T-helper 1 cell (primary cell): ENCODE measurements around the gene AMACR.
A peak's percentile ranks its signal among the peaks of the same experiment; 100 is the strongest.

Experiments used
- DNase-seq, 5 donors: peaks; one replicate each; pipeline ENCODE4 v3.0.0-alpha.2; 2012 to 2020

AMACR gene

GRCh38 chr5:34005211-34005610 is 2.6 kb downstream of the AMACR start:
- no peak for DNase-seq

DNA sequence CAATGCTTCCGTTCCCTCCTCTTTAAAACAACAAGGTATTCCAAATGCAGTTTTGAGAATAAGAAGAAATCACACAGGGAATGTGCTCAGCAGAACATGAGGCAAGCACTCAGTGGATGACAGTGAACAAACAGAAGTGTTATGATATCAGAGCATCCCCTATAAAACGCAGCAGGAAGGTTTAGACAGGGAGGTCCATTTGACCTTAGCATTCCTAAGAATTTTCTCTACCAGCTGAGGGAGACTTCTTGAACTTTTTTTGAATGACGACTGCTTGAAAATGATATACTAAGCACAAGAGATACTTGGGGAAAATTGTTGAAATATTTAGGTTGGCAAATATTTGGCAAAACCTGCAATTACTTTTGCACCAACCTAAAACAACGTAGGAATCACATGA is 3.9 kb downstream of the AMACR start:
- no peak for DNase-seq

DNA sequence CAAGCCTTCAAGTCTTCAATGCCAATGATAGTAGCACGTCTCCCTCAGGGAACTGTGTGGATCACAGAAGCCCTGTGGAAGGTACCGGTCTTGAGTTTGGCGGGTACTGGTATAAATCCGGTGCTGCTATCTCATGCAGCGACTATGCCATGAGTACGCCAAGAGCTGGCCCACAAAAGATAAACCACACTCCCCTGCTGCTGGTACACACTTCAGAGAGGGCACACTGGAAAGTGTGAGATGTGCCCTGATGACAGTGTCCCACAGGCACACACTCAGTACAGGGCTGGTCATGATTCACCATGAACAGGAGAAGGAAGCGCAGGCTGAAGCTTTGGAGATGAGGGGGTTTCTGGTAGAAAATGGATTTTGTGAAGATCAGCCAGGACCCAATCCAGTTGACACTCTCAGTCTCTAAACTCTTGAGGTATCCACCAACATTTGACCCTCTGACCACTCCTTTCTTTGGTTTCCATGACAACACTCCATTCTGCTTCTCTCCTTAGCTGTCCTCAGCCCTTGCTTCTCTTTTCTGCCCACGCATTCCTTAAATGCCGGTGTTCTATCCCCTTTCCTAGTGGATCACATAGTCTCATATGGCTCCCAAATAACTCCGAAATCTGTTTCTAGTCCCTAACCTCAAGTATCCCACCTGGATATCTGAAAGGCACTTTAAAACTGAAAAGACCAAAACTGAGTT is 5.1 kb downstream of the AMACR start:
- no peak for DNase-seq

- DNase-seq = no peak
Measured at GRCh38 chr5:34001241-34001841, 6.5 kb downstream of the AMACR start.

DNA sequence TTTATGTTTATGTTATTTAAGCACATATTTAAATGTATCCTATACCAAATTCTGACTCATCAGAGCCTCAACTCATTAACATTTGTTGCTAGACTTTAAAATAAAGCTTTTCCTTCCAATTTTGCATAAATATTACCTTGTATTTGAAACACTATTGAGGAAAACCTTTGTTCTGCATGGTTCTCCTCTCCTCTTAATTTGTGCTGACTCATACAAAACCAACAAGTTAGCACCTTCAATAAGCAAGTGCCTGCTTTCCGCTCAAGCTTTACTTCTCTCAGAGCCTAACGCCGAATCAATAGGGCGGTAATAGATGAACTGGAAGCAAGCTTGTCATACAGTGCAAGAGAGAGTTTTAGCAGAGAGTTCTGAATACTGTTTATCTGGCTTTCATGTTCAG is 7.9 kb downstream of the AMACR start:
- DNase-seq = no peak

GRCh38 chr5:33997331-33997983 is 10.4 kb downstream of the AMACR start:
- peak in 1 of 5 donors; percentile 56 for DNase-seq

- DNase-seq = no peak
Measured at GRCh38 chr5:33995865-33996264, 12.0 kb downstream of the AMACR start.

- DNase-seq = peak in 1 of 5 donors; percentile 62
Measured at GRCh38 chr5:33994845-33995244, 13.0 kb downstream of the AMACR start.

DNA sequence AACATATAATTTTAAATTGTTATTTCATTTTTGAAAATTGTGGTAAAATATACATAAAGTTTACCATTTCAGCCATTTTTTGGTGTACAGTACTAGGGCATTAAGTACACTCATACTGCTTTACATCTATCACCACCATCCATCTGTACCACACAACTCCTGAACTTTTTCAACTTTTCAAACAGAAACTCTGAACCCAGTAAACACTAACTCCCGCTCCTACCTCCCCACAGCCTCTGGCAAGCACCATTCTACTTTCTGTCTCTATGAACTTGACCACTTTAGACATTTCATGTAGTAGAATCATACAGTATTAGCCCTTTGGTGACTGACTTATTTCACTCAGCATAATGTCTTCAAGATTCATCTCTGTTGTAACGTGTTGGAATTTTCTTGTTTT is 15.0 kb downstream of the AMACR start:
- no peak for DNase-seq

- no peak for DNase-seq
Measured at GRCh38 chr5:33985447-33985846, 22.4 kb downstream of the AMACR start.

GRCh38 chr5:33984671-33985124 is 23.2 kb downstream of the AMACR start, which contains the start of gene SLC45A2:
TSS of gene SLC45A2 (minus strand) at chr5:33984693. CDS start at chr5:33984583, 110 bp downstream.
- DNase-seq = no peak

DNA sequence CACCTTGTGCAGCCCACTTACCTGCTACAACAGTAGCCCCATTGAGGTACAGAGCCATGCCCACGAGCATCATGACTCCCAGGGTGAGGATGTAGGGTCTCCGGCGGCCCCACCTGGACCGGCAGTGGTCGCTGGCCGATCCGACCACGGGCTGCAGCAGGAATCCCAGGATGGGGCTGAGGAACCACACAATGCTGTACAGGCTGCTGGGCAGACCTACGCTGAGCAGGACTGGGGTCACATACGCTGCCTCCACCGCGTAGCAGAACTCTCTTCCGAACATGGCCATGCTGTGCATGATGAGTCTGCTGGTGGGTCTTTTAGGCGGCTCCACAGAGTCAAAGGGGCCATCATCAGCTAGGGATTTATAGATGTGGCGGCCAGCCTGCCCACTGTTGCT is 23.7 kb downstream of the AMACR start:
- DNase-seq = no peak

GRCh38 chr5:33981408-33982162 is 26.3 kb downstream of the AMACR start:
- DNase-seq = no peak

DNA sequence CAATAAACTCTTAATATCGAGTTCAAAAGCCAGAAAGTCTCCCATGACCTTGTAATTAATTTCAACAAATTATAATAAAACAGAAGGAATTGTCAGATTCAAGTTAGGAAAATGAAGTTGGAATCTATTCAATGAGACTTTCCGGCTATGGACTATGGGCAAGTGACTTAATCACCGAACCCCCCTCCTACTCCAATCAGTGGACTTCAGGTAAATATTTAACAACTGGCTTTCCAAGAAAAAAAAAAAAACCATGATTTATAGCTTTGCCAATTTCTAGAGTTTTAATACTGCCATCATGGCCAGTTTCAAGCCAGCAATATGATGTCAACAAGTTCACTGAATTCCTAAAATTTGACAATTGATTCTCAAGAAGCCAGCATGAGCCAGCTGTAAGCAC is 27.8 kb downstream of the AMACR start:
- no peak for DNase-seq

DNA sequence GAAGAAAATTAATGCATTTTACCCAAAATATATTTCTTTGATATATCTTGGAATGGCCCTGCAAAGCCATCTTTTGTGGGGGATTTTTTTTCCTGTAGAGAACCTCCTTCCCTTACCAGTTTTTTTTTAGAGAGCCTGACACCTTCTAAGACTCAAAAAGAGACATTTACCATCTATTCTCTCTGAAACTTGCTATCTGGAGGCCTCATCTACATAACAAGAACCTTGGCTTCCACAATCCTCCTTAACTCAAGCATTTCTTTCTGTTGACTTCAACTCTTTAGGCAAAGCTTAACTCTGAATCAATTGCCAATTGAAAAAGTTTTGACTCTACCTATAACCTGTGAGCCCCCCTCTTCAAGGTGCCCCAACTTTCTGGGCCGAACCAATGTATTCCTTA is 29.5 kb downstream of the AMACR start:
- DNase-seq = no peak

- no peak for DNase-seq
Measured at GRCh38 chr5:33976307-33976706, 31.5 kb downstream of the AMACR start.

DNA sequence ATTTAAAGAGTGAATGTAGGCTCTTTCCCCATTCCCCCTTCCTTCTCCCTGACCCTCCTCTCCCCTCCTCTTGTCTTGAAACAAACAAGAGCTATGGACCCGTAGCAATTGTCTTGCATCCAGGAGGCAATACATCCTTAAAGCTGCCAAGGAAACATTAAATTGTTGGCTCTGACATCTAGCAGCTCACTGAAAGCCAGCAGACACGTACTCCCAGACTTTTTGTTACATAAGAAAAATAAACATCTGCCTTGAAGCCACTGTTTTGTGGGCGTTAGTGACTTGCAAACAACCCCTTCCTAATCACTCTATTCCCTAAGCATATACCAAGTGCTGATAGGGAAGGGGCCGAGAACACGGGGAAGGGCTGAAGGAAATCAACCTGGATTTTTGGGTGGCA is 32.0 kb downstream of the AMACR start:
- DNase-seq = no peak

DNA sequence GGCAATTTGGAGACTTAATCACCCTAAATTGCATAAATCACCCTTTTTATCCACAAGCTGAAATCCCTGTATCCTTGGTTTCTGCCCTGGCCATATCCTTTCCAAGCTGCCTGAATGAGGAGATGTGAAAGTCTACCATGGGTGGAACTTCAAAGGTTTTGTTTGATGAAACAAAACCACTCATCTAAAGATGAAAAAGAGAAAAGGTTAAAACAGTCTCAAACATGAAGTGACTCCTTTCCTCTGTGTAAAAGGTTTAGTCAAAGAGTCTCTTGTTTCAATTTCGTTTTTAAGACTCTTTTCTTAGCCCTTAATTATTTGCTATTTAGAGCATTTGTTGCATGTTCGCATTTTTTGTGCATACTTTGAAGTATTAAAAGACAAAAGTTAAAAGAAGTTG is 34.6 kb downstream of the AMACR start:
- DNase-seq = peak in 1 of 5 donors; percentile 10

DNA sequence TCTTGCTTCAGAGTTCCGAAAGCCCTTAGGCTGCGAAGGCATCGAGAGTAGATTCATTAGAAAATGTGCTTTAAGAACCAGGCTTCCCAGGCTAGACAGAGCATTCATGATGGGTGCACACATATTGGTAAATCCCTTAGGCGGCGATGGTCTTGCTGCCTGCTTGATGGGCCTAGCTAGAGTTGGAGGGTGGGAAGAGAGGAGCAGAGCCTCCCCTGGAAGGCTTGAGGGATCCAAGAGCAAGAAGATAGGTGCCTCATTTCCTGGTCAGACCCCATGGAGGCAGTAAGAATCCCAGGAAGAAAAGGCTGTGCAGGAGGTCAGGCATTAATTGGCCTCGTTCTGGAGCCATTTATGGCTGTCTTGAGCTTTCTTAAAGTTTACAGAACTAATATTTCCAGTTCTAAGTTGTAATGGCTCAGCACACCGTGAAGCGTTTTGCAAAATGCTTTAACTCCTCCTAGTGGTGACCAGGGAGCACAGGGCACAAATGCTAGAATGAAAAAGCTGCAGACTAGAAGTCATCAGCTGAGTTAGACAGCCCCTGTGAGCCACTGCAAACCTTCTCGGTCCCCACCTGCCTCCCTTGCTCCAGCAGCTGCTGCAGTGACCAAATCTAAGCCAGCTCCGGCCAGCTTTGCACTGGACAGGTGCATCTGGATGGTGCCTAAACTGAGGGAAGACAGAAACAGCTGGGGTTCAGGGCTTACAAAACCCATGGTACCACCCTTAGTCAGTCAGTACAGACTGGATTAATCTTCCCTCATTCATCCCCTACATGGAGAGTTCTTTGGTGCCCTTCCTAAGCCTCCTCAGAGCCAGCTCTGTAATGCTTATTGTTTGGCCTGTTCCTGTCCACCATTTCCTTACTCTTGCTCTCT is 38.0 kb downstream of the AMACR start:
- peak in 1 of 5 donors; percentile 11 for DNase-seq

- no peak for DNase-seq
Measured at GRCh38 chr5:33968211-33969005, 39.4 kb downstream of the AMACR start.

- DNase-seq = no peak
Measured at GRCh38 chr5:33966805-33967204, 41.0 kb downstream of the AMACR start.
